ENCODE data around the gene ATXN3.

GRCh38 chr14:92105073-92105892 lies 1.1 kb downstream of the ATXN3 start:
- TF ChIP-seq CTCF (conservative IDR thresholded peaks at IDR 0.05; ENCODE audit: low read length) (no peak), EZH2phosphoT487 (IDR thresholded peaks at IDR 0.05; ENCODE audit: borderline replicate concordance) (no peak)
